Measurements from ENCODE around the gene RAP1GAP2.

DNA sequence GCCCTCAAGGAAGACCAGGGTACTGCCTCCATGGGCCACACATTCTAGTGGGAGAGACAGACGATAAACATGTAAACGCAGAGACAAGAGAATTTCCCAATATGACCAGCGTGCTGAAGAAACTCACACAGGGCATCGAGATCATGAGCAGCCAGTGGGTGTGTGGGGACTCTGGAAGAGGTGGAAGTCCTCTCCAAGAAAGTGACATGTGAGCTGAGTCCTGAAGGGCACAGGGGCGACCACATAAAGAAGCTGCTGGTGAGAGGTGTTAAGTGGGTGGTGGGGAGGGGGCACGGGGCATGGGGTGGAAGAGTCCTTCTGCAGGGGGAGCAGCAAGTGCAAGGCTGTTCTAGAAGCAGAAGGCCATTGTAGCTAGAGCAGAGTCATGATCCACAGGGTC, 21.0 kb upstream of the RAP1GAP2 start:
- TF ChIP-seq, protein P1, sequence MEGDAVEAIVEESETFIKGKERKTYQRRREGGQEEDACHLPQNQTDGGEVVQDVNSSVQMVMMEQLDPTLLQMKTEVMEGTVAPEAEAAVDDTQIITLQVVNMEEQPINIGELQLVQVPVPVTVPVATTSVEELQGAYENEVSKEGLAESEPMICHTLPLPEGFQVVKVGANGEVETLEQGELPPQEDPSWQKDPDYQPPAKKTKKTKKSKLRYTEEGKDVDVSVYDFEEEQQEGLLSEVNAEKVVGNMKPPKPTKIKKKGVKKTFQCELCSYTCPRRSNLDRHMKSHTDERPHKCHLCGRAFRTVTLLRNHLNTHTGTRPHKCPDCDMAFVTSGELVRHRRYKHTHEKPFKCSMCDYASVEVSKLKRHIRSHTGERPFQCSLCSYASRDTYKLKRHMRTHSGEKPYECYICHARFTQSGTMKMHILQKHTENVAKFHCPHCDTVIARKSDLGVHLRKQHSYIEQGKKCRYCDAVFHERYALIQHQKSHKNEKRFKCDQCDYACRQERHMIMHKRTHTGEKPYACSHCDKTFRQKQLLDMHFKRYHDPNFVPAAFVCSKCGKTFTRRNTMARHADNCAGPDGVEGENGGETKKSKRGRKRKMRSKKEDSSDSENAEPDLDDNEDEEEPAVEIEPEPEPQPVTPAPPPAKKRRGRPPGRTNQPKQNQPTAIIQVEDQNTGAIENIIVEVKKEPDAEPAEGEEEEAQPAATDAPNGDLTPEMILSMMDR (IDR thresholded peaks at IDR 0.05) = no peak
- TF ChIP-seq POLR2A (IDR thresholded peaks at IDR 0.05) = no peak
